ENCODE results near the gene HRH3.

DNA sequence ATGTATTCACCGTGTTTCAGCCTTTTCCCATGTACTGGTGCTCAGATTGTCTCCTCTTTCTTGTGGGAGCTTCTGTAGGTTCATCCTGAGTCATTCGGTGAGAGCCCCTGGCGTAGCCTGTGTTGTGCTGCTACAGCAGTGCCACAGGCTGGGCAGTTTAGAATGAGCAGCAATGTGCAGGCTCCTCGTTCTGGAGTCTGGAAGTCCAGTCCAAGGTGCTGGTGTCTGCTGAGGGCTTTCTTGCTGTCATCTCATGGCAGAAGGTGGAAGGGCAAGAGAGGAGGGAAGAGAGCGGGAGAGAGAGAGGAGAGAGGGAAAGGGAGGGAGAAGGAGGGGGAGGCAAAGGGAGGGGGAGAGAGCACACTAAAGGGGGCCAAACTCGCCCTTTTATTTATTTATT, 33.3 kb upstream of the HRH3 start:
- TF ChIP-seq, protein P1, sequence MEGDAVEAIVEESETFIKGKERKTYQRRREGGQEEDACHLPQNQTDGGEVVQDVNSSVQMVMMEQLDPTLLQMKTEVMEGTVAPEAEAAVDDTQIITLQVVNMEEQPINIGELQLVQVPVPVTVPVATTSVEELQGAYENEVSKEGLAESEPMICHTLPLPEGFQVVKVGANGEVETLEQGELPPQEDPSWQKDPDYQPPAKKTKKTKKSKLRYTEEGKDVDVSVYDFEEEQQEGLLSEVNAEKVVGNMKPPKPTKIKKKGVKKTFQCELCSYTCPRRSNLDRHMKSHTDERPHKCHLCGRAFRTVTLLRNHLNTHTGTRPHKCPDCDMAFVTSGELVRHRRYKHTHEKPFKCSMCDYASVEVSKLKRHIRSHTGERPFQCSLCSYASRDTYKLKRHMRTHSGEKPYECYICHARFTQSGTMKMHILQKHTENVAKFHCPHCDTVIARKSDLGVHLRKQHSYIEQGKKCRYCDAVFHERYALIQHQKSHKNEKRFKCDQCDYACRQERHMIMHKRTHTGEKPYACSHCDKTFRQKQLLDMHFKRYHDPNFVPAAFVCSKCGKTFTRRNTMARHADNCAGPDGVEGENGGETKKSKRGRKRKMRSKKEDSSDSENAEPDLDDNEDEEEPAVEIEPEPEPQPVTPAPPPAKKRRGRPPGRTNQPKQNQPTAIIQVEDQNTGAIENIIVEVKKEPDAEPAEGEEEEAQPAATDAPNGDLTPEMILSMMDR (IDR thresholded peaks at IDR 0.05) = no peak
- TF ChIP-seq EZH2 (IDR thresholded peaks at IDR 0.05) (no peak), EZH2phosphoT487 (IDR thresholded peaks at IDR 0.05) (no peak)
